GM10266 (cell line): ENCODE results near the gene FAM111B.

Experiments
- DNase-seq: peaks from one replicate; pipeline ENCODE4 v3.0.0; 2012; ENCODE audit errors: extremely low spot score
- CTCF ChIP-seq: IDR thresholded peaks from 2 replicates; pipeline ENCODE4 v1.5.1; 2012; ENCODE audit warnings: mild to moderate bottlenecking, low read depth; ENCODE audit not compliant: control insufficient read depth, insufficient read depth; ENCODE audit errors: missing control alignments

Gene FAM111B

GRCh38 chr11:59142530-59143507 lies 35.8 kb downstream of the FAM111B start, which contains the start of gene FAM111A:
Gene FAM111A, plus strand, starts transcription at chr11:59142856. Its CDS starts 6,017 bp downstream, at chr11:59148873.
- DNase-seq: peak; percentile 84
- peak; percentile 71 for TF ChIP-seq CTCF

DNA sequence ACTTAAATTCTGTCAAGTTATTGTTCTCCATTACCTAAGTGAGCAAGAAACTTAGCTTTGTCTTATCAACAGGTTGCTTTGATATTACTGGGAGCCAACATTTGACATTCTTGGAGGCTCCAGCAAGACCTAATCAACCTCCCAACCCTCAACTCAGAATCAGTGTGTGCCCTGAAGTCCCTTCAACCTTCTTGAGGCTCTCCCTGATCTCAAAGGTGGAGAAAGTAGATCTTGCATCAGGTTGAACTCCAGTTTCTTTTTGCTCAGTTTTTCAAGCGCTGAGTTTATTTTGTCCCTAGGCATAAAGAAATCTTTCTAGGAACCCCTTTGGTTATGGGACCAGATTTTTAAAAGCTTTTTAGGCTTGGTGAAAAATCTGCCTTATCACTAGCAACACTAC lies 37.1 kb downstream of the FAM111B start:
- no peak for DNase-seq
- no peak for TF ChIP-seq CTCF

- TF ChIP-seq CTCF: peak; percentile 23
- DNase-seq: peak; percentile 84
Measured at GRCh38 chr11:59144579-59145345, 37.7 kb downstream of the FAM111B start.

DNA sequence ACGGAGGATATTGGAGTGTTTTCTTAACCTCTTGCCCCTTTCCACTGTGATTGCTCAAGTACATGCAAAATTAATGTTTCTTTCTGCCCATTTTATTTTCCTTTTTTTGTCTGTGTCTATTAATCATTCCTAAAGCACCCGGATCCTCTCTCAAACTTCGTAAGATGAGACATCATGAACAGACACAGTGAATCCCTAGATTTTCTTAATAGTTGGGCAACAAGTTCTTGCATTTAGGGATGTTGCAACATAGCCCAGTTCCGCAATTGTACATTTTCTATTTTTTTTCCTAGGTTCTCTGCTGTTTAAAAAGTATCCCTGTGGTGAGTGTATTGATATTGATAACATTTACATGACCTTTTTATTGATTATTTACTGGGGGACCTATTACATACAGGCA lies 38.5 kb downstream of the FAM111B start:
- DNase-seq: no peak
- TF ChIP-seq CTCF: no peak

GRCh38 chr11:59151761-59152160 lies 44.7 kb downstream of the FAM111B start:
- no peak for DNase-seq
- TF ChIP-seq CTCF: no peak

DNA sequence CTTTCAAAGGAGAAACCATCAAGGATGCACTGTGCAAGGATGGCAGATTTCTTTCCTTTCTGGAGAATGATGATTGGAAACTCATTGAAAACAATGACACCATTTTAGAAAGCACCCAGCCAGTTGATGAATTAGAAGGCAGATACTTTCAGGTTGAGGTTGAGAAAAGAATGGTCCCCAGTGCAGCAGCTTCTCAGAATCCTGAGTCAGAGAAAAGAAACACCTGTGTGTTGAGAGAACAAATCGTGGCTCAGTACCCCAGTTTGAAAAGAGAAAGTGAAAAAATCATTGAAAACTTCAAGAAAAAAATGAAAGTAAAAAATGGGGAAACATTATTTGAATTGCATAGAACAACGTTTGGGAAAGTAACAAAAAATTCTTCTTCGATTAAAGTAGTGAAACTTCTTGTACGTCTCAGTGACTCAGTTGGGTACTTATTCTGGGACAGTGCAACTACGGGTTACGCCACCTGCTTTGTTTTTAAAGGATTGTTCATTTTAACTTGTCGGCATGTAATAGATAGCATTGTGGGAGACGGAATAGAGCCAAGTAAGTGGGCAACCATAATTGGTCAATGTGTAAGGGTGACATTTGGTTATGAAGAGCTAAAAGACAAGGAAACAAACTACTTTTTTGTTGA lies 45.4 kb downstream of the FAM111B start:
- TF ChIP-seq CTCF: no peak
- peak; percentile 60 for DNase-seq
